ENCODE data around the gene SYTL3.
"Not testable (repeated sequence)": the region's sequence is repeated elsewhere in the genome, so short reads cannot be mapped to it uniquely, and the experiment has no call there.

Gene SYTL3

DNA sequence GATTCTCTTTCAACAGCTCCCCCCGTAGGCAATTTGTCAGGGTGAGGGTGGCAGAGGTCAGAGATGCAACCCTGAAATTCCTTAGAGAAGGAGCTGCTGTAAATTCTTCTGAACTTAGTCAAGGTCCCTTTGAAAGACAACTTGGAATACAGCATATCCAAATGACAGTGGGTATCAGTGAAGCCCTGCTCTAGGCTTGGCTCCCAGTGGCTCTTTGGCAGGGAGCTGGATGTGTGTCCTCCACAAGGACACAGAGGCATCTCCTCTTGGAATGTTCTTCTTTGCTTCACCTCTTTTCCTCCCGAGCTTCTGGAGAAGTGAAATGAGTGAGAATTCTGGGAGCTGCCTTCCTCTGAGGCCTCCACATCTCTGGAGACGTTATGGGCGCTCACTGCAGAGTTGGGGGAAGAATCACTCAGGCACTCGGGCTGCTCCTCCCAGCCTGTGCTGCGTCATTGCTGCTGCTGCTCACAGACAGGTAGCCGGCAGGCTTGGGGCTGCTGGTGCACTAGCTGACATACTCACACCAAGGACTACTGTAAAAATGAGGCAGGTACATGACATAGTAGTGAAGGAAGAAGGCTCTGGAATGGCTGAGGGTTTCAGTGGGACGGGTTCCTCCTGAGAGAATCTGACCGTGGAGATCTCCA lies 39.4 kb upstream of the SYTL3 start:
- H3K9ac ChIP-seq (ENCODE audit: low read depth, low read length): no peak overlapping the region
- peaks cover 71% of the 10 kb centered on the region for H3K36me3 ChIP-seq (ENCODE audit: control insufficient read depth, insufficient read depth, low read length)
- no peak overlapping the region for H3K27ac ChIP-seq (ENCODE audit: low read depth, low read length)
- H3K4me3 ChIP-seq (ENCODE audit: low read depth, low read length): no peak overlapping the region
- H3K4me1 ChIP-seq (ENCODE audit: control insufficient read depth, insufficient read depth, low read length): peaks cover 18% of the 10 kb centered on the region
- no peaks in the 10 kb centered on the region for H3K9me3 ChIP-seq (ENCODE audit: control insufficient read depth, insufficient read depth, low read length)
- H3K27me3 ChIP-seq (ENCODE audit: control insufficient read depth, insufficient read depth, low read length): no peaks in the 10 kb centered on the region

DNA sequence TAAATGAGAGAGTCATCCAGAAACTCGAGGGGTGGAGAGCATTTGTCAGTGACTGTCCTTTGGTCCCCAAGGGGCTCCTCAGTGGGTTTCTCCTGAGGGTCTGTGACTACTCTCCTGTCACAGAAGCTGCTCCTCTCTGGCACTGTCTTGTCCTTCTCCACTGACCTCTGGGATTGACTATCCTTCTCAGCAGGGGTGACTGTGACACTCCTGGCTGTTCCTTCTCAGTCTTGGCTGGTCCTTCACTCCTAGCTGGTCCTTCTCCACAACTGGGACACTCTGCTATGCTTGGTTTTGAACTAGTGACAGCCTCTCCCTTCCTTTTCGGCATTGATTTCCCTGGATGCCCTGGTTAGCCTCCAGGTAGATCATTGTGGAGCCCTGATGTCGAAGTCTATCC lies 38.8 kb upstream of the SYTL3 start:
- Histone ChIP-seq H3K27ac (ENCODE audit: low read depth, low read length) (peak overlapping the region; percentile 91), H3K27me3 (ENCODE audit: control insufficient read depth, insufficient read depth, low read length) (no peaks in the 10 kb centered on the region), H3K36me3 (ENCODE audit: control insufficient read depth, insufficient read depth, low read length) (peaks cover 65% of the 10 kb centered on the region), H3K4me1 (ENCODE audit: control insufficient read depth, insufficient read depth, low read length) (peaks cover 18% of the 10 kb centered on the region), H3K9me3 (ENCODE audit: control insufficient read depth, insufficient read depth, low read length) (no peaks in the 10 kb centered on the region), H3K4me3 (ENCODE audit: low read depth, low read length) (no peak overlapping the region), H3K9ac (ENCODE audit: low read depth, low read length) (no peak overlapping the region)

DNA sequence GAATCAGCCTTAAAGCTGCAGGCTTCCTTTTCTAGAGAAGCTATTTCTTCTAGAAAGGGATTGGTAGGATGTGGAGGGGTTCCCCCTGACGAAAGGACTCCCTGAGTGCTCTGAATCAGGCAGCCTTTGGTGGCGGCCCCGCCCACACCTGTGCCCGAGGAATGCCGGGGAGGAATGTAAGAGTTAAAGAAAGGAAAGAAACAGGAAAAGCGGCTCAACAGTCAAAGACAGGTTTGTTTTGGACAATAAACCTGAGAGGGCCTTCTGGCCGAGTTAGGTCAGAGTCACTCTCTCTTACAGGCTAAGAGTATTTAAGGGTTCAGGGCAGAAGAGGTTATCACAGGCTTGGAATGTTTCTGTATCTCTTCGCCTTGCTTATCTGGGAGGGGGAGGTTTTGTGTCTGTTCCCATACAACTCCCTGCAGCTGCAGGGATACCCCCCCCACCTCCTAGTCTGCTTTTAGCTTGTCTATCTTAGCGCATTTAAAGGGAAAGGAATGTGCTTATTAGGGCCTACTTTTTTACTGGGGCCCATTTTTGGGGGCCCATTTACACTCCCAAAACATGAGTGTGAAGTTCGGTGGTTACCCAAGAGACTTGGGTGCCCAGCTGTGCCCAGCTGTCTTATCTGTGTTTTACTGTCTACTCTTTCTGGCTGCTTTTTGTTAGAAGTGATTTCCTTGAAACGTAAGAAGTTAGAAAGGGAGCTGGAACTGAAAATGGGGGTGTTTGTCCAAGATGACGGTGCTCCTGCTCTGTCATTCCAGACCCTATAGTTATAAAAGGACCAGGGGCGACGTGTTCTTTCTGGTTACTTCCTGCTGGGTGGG lies 38.1 kb upstream of the SYTL3 start:
- Histone ChIP-seq H3K4me3 (ENCODE audit: low read depth, low read length) (no peak overlapping the region; the same call in 1 of the 2 replicates), H3K9me3 (ENCODE audit: control insufficient read depth, insufficient read depth, low read length) (no peaks in the 10 kb centered on the region), H3K36me3 (ENCODE audit: control insufficient read depth, insufficient read depth, low read length) (peaks cover 58% of the 10 kb centered on the region), H3K27me3 (ENCODE audit: control insufficient read depth, insufficient read depth, low read length) (no peaks in the 10 kb centered on the region), H3K9ac (ENCODE audit: low read depth, low read length) (peak overlapping the region; percentile 14; the same call in 1 of the 2 replicates), H3K27ac (ENCODE audit: low read depth, low read length) (peak overlapping the region; percentile 91), H3K4me1 (ENCODE audit: control insufficient read depth, insufficient read depth, low read length) (peaks cover 18% of the 10 kb centered on the region)

DNA sequence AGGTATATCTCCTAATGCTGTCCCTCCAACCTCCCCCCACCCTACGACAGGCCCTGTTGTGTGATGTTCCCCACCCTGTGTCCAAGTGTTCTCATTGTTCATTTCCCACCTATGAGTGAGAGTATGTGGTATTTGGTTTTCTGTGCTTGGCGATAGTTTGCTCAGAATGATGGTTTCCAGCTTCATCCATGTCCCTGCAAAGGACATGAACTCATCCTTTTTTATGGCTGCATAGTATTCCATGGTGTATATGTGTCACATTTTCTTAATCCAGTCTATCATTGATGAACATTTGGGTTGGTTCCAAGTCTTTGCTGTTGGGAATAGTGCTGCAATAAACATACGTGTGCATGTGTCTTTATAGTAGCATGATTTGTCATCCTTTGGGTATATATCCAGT lies 35.2 kb upstream of the SYTL3 start:
- Histone ChIP-seq H3K36me3 (ENCODE audit: control insufficient read depth, insufficient read depth, low read length) (peaks cover 33% of the 10 kb centered on the region), H3K4me1 (ENCODE audit: control insufficient read depth, insufficient read depth, low read length) (peaks cover 18% of the 10 kb centered on the region)
- H3K4me3 ChIP-seq (ENCODE audit: low read depth, low read length); H3K27me3 ChIP-seq (ENCODE audit: control insufficient read depth, insufficient read depth, low read length); H3K9ac ChIP-seq (ENCODE audit: low read depth, low read length); H3K9me3 ChIP-seq (ENCODE audit: control insufficient read depth, insufficient read depth, low read length); H3K27ac ChIP-seq (ENCODE audit: low read depth, low read length): not testable (repeated sequence)

DNA sequence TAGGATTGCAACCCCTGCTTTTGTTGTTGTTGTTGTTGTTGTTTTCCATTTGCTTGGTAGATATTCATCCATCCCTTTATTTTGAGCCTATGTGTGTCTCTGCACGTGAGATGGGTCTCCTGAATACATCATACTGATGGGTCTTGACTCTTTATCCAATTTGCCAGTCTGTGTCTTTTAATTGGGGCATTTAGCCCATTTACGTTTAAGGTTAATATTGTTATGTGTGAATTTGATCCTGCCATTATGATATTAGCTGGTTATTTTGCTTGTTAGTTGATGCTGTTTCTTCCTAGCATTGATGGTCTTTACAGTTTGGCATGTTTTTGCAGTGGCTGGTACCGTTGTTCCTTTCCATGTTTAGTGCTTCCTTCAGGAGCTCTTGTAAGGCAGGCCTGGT lies 31.6 kb upstream of the SYTL3 start:
- not testable (repeated sequence) for H3K9ac ChIP-seq (ENCODE audit: low read depth, low read length); H3K9me3 ChIP-seq (ENCODE audit: control insufficient read depth, insufficient read depth, low read length); H3K27ac ChIP-seq (ENCODE audit: low read depth, low read length); H3K4me1 ChIP-seq (ENCODE audit: control insufficient read depth, insufficient read depth, low read length); H3K4me3 ChIP-seq (ENCODE audit: low read depth, low read length); H3K27me3 ChIP-seq (ENCODE audit: control insufficient read depth, insufficient read depth, low read length)
- H3K36me3 ChIP-seq (ENCODE audit: control insufficient read depth, insufficient read depth, low read length): peaks cover 37% of the 10 kb centered on the region

DNA sequence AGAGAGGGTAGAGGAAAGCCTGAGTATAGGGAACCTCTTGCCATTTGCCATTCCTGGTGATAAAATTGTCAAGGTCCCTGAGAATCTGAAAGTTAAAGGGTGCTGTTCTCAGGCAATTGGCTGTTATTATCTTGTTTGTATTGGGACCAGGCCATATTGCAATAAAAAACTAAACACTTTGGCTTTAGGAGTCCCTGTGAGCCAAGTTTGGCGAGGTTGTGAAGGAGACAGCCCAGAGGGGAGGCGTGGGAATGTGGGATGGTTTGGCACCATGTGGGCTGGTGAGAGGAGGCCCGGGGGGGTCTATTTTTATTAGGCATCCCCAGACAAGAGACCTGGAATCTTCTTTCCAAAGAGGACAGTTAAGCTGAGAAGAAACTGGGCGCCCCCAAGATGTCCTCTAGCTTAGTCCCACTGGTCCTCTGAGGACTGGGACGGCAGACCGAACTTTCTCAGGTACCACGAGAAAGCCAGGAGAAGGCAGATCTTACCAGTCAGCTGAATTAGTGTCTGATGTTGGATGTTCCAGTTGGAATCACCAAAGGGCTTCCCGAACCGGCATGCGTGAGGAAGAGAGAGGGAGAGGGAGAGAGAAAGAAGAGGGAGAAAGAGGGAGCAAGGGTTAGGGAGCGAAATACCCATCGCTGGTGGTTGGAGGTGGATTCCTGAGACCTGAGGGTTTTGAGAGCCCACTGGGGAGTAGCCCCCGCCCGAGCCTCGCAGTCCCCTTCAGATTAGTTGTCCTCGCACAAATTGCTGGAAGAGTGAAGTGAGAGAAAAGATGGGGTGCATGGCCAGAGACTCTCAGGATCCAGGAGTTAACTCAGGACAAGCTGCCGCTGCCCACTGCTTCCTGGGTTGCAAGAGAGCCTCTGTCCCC lies 29.7 kb upstream of the SYTL3 start:
- H3K27me3 ChIP-seq (ENCODE audit: control insufficient read depth, insufficient read depth, low read length): no peaks in the 10 kb centered on the region
- H3K27ac ChIP-seq (ENCODE audit: low read depth, low read length): no peak overlapping the region
- H3K9ac ChIP-seq (ENCODE audit: low read depth, low read length): no peak overlapping the region
- no peaks in the 10 kb centered on the region for H3K9me3 ChIP-seq (ENCODE audit: control insufficient read depth, insufficient read depth, low read length)
- H3K4me3 ChIP-seq (ENCODE audit: low read depth, low read length): no peak overlapping the region
- H3K36me3 ChIP-seq (ENCODE audit: control insufficient read depth, insufficient read depth, low read length): peaks cover 33% of the 10 kb centered on the region
- H3K4me1 ChIP-seq (ENCODE audit: control insufficient read depth, insufficient read depth, low read length): no peaks in the 10 kb centered on the region

DNA sequence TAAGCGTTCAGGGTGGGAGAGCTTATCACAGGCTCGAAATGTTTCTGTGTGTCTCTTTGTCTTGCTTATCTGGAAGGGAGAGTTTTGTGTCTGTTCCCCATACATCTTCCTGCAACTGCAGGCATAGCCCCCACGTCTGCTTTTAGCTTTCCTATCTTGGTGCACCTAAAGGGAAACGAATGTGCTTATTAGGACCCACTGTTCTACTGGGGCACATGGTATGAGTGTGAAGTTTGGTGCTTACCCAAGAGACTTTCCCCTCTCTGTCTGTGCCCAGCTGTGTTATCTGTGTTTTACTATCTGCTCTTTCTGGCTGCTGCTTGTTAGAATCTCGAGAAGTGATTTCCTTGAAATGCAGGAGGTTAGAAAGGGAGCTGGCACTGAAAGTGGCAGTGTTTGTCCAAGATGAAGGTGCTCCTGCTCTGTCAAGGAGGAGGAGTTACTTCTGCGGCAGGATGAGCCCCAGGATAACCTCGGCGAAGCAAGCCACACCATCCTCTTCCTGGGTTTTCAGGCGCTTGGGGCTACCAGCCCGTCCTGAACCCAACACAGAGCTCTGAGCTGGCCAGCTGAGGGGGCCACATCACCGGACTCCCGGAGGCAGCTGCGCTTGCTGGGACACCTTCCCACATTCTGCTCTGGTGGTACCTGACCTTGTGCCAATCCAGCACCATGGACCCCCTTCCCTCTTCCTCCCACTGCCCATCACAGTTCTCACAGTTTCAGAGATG lies 28.7 kb upstream of the SYTL3 start:
- Histone ChIP-seq H3K27me3 (ENCODE audit: control insufficient read depth, insufficient read depth, low read length) (no peaks in the 10 kb centered on the region), H3K27ac (ENCODE audit: low read depth, low read length) (no peak overlapping the region), H3K4me1 (ENCODE audit: control insufficient read depth, insufficient read depth, low read length) (no peaks in the 10 kb centered on the region), H3K36me3 (ENCODE audit: control insufficient read depth, insufficient read depth, low read length) (peaks cover 43% of the 10 kb centered on the region), H3K9me3 (ENCODE audit: control insufficient read depth, insufficient read depth, low read length) (no peaks in the 10 kb centered on the region), H3K9ac (ENCODE audit: low read depth, low read length) (no peak overlapping the region), H3K4me3 (ENCODE audit: low read depth, low read length) (no peak overlapping the region)

DNA sequence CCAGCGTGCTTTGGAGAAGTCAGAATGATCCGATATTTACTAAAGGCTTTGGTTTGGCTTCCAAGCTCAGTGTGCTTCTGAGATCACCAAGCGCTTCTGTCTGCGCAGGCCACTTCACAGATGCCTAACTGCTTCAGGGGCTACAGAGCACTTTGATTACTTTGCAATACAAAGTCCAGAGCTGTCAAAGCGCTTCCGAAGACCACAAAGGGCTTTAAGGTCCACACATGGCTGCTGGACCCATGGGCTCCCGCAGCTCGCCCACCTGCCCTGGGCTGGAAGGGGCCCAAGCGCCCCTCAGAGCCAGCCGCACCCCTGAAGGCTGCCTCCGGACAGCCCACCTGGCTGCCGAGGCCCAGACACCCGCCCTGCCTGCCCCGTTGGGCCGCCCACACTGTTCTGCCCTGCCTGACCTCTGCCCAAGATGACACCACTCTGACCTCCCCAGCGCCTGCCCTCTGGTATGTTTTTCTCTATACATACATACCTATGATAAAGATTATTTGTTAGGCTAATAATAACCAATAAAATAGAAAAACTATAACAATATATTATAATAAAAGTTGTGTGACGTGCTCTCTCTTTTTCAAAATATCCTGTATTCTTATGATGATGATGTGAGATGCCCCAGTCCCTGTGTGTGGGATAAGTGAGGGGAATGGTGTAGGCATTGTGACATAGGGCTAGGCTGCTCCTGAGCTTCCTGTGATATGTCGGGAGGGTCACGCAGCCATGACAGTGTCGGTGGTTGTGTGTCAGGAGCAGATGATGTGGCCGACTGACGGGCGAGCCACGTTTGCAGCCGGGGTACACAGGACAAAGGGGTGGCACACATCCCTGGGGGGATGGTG lies 27.9 kb upstream of the SYTL3 start:
- Histone ChIP-seq H3K9ac (ENCODE audit: low read depth, low read length) (no peak overlapping the region), H3K4me1 (ENCODE audit: control insufficient read depth, insufficient read depth, low read length) (no peaks in the 10 kb centered on the region), H3K27ac (ENCODE audit: low read depth, low read length) (no peak overlapping the region), H3K27me3 (ENCODE audit: control insufficient read depth, insufficient read depth, low read length) (no peaks in the 10 kb centered on the region), H3K9me3 (ENCODE audit: control insufficient read depth, insufficient read depth, low read length) (no peaks in the 10 kb centered on the region), H3K4me3 (ENCODE audit: low read depth, low read length) (no peak overlapping the region), H3K36me3 (ENCODE audit: control insufficient read depth, insufficient read depth, low read length) (peaks cover 50% of the 10 kb centered on the region)

DNA sequence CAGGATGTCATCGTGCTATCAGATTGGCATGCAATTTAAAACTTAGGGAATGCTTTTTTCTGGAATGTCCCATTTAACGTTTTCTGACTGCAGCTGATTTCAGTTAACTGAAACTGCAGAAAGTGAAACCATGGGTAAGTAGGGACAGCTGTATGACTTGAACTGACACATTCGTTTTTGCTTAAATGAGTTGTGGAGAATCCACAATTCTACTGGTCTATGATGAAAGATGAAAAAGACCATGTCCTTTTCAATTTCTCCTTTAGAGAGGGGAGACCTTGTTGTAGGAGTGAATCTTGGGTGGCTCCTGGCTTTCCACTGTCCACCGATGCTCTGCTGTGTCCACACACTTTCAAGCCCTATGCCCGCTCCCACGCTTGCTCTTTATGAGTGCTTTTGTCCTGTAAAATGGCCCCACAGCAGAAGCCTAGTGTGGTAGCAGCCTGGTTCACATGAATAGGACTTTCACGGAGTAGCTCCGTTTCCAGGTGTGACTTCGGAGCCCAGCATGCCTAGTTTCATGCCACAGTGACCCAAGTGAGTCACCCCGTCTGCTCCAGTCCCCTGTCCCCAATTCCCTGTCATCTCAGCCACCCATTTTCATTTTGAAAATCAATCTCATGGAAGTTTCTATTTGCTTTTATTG lies 27.2 kb upstream of the SYTL3 start:
- no peak overlapping the region for H3K27ac ChIP-seq (ENCODE audit: low read depth, low read length)
- H3K36me3 ChIP-seq (ENCODE audit: control insufficient read depth, insufficient read depth, low read length): peaks cover 58% of the 10 kb centered on the region
- H3K9me3 ChIP-seq (ENCODE audit: control insufficient read depth, insufficient read depth, low read length): no peaks in the 10 kb centered on the region
- H3K9ac ChIP-seq (ENCODE audit: low read depth, low read length): no peak overlapping the region
- no peaks in the 10 kb centered on the region for H3K27me3 ChIP-seq (ENCODE audit: control insufficient read depth, insufficient read depth, low read length)
- H3K4me3 ChIP-seq (ENCODE audit: low read depth, low read length): no peak overlapping the region
- no peaks in the 10 kb centered on the region for H3K4me1 ChIP-seq (ENCODE audit: control insufficient read depth, insufficient read depth, low read length)
